ENCODE data around the gene PELI2.
"Not testable (repeated sequence)": the region's sequence is repeated elsewhere in the genome, so short reads cannot be mapped to it uniquely, and the experiment has no call there.

The PELI2 gene

DNA sequence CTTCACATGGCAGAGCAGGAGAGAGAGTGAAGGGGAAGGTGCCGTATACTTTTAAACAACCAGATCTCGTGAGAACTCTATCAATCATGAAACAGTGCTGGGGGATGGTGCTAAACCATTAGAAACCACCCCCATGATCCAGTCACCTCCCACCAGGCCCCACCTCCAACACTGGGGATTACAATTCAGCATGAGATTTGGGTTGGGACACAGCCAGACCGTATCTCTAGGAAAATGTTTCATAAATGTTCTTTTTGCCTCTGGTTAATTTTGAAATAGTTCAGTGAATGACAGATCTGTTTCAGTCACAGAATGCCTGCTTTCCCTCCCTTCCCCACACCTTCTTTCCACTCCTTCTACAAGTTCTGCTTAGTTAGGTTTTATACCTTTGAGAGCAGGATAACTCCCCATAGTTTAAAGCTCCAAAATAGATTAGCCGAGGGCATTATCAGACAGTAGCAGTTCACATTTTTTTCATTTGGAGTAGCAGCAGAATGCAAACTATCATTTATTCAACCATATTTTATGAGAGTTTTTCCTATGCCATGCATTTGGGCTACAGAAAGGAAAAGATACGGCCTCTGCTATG lies 27.1 kb downstream of the PELI2 start:
- DNase-seq: no peak

DNA sequence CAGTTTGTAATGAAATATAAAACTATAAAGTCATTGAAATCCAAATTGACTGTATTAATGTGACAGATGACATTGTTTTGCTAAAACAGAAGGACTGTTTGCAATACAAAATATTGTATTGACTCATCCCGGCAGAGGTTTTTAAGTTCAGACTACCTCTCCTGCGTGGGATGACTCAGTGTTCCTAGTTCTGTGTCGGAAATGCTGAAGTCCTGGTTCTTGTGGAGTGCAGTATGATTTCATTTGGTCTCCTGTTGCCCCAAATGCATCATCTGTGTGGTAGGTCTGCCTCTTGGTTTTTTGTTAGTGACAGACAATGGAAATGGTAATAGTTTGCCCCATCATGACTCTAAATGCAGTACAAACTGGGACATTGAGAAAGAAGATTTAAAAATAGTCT lies 27.8 kb downstream of the PELI2 start:
- peak; percentile 21 for DNase-seq

GRCh38 chr14:56147449-56147848 lies 29.2 kb downstream of the PELI2 start:
- DNase-seq: no peak

- DNase-seq: no peak
Observed at GRCh38 chr14:56147986-56148901, 30.0 kb downstream of the PELI2 start.

GRCh38 chr14:56149151-56149550 lies 30.9 kb downstream of the PELI2 start:
- no peak for DNase-seq

- no peak for DNase-seq
Observed at GRCh38 chr14:56149995-56150394, 31.8 kb downstream of the PELI2 start.

- DNase-seq: peak; percentile 49
Observed at GRCh38 chr14:56150645-56151345, 32.6 kb downstream of the PELI2 start.

GRCh38 chr14:56152221-56152620 lies 34.0 kb downstream of the PELI2 start:
- no peak for DNase-seq

- no peak for DNase-seq
Observed at GRCh38 chr14:56153267-56153666, 35.1 kb downstream of the PELI2 start.

DNA sequence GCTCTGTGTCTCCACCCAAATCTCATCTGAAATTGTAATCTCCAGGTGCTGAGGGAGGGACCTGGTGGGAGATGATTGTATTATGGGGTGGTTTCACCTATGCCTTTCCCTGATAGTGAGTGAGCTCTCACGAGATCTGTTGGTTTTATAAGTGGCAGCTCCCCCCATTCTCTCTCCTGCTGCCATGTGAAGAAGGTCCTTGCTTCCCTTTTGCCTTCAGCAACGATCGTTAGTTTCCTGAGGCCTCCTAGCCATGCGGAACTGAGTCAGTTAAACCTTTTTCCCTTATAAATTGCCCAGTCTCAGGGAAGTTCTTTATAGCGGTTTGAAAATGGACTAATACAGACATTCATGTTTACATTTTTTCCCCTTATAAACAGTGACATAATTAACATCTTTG lies 36.1 kb downstream of the PELI2 start:
- DNase-seq: no peak

GRCh38 chr14:56156096-56156495 lies 37.9 kb downstream of the PELI2 start:
- no peak for DNase-seq

- DNase-seq: no peak
Observed at GRCh38 chr14:56159066-56159465, 40.9 kb downstream of the PELI2 start.

- DNase-seq: no peak
Observed at GRCh38 chr14:56160088-56160487, 41.9 kb downstream of the PELI2 start.

DNA sequence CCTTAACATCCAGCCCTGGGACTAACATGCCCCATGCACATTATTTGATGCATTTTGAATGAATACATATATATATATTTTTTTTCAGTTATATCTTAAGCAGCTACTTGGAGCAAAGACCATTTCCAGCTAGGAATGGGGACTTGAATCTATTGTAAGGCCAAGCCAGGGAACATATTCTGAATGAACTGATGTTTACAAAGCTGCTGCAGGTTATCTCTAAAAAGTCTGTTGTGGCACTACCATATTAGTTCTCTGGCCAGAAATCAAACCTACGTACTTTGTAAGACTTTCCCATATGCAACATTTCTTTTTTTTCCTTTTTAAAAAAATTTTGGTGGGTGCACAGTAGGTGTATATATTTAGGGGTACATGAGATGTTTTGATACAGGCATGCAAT lies 43.4 kb downstream of the PELI2 start:
- DNase-seq: no peak

- no peak for DNase-seq
Observed at GRCh38 chr14:56162476-56162875, 44.3 kb downstream of the PELI2 start.

DNA sequence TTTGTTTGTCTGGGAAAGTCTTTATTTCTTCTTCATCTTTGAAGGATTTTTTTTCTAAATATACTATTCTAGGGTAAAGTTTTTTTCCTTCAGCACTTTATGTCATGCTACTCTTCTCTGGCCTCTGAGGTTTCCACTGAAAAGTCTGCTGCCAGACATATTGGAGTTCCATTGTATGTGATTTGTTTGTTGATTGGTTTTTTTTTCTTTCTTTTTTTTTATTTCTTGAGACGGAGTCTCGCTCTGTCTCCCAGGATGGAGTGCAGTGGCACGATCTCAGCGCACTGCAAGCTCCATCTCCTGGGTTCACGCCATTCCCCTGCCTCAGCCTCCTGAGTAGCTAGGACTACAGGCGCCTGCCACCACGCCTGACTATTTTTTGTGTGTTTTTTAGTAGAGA lies 48.4 kb downstream of the PELI2 start:
- not testable (repeated sequence) for DNase-seq

DNA sequence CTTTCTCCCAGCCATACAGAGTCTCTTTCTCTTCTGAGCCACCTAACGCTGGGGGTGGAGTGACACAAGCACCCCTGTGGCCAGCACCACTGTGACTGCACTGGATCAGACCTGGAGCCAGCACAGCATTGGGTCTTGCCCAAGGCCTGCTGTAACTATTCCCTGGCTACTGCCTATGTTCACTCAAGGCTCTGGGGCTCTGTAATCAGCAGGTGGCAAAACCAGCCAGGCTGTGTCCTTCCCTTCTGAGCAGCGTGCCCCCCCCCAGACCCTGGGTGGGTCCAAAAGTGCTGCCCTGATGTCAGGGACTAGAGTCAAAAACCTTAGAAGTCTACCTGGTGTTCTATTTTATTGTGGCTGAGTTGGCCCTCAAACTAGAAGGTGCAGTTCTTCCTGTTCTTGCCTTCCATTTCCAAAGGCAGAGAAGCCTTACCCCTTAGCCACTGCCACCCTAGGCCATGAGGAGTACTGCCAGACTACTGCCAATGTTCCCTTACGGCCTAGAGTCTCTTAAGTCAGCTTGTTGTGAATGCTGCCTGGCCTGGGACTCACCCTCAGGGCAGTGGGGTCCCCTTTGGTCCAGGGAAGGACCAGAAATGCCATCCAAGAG lies 49.9 kb downstream of the PELI2 start:
- no peak for DNase-seq

- DNase-seq: no peak
Observed at GRCh38 chr14:56170028-56170427, 51.8 kb downstream of the PELI2 start.

DNA sequence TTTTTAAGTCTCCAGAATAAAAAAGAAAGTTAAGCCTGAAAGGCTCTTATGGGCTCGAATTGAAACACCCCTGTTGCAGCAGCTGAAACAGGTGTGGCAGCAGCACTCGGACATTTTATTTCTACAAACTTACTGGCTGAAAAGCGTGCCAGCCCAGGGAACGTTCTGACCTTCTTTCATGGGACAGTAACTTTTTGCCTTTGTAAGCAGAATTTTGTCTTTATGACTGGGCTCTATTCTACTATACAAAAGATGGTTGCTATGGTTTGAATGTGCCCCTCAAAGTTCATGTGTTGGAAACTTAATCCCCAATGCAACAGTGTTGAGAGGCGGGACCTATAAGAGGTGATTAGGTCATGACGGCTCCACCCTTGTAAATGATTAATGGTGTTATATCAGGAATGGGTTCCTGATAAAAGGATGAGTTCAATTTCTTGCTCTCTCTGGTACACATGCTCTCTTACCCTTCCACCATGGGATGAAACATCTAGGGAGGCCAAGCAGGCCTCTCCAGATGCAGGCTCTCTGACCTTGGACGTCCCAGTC lies 52.7 kb downstream of the PELI2 start:
- no peak for DNase-seq

DNA sequence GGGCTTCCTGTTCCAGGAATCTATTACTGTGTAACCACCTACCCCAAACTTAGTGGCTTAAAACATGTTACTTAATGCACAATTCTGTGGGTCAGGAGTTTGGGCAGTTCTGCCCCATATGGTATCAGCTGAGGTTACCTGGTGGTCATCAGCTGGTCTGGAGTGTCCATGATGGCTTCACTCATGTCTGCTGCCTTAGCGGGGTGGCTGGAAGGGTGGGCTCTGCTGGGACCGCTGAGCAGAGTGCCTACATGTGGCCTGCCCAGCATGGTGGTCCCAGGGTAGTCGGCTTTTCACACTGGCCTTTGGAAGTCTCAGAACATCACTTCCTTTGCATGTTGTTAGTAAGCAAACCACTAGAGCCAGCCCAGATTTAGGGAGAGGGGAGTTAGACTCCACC lies 53.9 kb downstream of the PELI2 start:
- no peak for DNase-seq

DNA sequence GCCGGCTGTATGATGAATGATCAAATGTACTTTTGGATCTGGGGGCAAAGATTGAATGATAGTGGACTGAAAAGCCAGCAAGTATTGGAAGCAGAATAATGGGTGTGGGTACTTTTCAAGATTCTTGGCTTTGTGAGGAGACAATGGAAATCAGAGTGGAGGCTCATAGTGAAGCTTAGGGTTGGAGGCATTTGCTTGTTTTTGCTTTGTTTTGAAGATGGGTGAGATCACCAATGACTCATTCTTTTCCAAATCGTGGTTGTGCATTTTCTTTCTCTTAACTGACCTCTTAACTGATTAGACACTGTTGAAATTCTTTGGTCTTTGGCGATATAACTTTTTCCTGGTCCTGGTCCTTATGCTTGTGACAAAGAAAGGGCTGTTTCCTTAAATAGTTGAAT lies 54.4 kb downstream of the PELI2 start:
- no peak for DNase-seq

DNA sequence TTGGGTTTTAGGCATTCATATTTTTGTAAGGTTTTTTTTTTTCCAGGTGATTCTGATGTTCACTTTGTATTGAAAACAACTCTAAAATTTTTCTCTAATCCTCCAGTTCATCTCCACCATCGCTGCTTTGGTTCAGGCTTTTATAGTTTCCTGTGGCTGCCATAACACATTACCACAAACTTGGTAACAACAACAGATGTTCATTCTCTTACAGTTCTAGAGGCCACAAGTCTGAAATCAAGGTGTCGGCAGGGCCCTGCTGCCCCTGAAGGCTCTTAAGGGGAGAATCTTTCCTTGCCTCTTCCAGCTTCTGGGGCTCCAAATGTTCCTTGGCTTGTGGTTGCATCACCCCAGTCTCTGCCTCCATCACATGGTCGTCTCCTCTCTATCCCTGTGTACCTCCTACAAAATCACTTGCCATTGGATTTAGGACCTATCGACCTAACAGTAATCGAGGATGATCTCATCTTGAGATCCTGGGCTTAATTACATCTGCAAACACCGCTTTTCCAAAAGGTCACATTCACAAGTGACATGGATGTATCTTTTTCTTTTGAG lies 55.2 kb downstream of the PELI2 start:
- DNase-seq: no peak

- no peak for DNase-seq
Observed at GRCh38 chr14:56175773-56176172, 57.6 kb downstream of the PELI2 start.

All from activated CD4-positive, alpha-beta T cell treated with anti-CD3 and anti-CD28 coated beads for 48 hours (primary cell).